ENCODE measurements around the gene RPE.
A peak's percentile ranks its signal among the peaks of the same experiment; 100 is the strongest.

Gene RPE

GRCh38 chr2:209988010-209988409 lies 14.4 kb upstream of the RPE start:
- H3K4me1 Mint-ChIP-seq = no peaks in the 10 kb centered on the region
- H3K4me3 Mint-ChIP-seq = no peak overlapping the region
- H3K27me3 Mint-ChIP-seq (ENCODE audit: low read depth) = no peaks in the 10 kb centered on the region
- no peak for TF ChIP-seq CTCF (IDR thresholded peaks at IDR 0.05; ENCODE audit: unreplicated experiment in 3 of 3)
- no peak overlapping the region for H3K27ac Mint-ChIP-seq
- no peaks in the 10 kb centered on the region for H3K9me3 Mint-ChIP-seq
- no peaks in the 10 kb centered on the region for H3K36me3 Mint-ChIP-seq (ENCODE audit: low read depth)

- no peaks in the 10 kb centered on the region for H3K9me3 Mint-ChIP-seq
- H3K27ac Mint-ChIP-seq = no peak overlapping the region
- no peaks in the 10 kb centered on the region for H3K4me1 Mint-ChIP-seq
- no peak overlapping the region for H3K4me3 Mint-ChIP-seq
- H3K27me3 Mint-ChIP-seq (ENCODE audit: low read depth) = peaks cover 3% of the 10 kb centered on the region
- TF ChIP-seq CTCF (IDR thresholded peaks at IDR 0.05; ENCODE audit: unreplicated experiment in 3 of 3) = no peak
- no peaks in the 10 kb centered on the region for H3K36me3 Mint-ChIP-seq (ENCODE audit: low read depth)
Observed at GRCh38 chr2:209990838-209991237, 11.6 kb upstream of the RPE start.

GRCh38 chr2:209993968-209994367 lies 8.5 kb upstream of the RPE start:
- TF ChIP-seq CTCF (IDR thresholded peaks at IDR 0.05; ENCODE audit: unreplicated experiment in 3 of 3) = no peak
- H3K27ac Mint-ChIP-seq = no peak overlapping the region
- H3K4me1 Mint-ChIP-seq = no peaks in the 10 kb centered on the region
- no peaks in the 10 kb centered on the region for H3K9me3 Mint-ChIP-seq
- H3K36me3 Mint-ChIP-seq (ENCODE audit: low read depth) = no peaks in the 10 kb centered on the region
- peaks cover 3% of the 10 kb centered on the region for H3K27me3 Mint-ChIP-seq (ENCODE audit: low read depth)
- H3K4me3 Mint-ChIP-seq = no peak overlapping the region

- Mint-ChIP-seq H3K27ac (no peak overlapping the region), H3K9me3 (no peaks in the 10 kb centered on the region), H3K4me1 (peaks cover 9% of the 10 kb centered on the region)
Observed at GRCh38 chr2:209998596-209998995, 3.8 kb upstream of the RPE start.

GRCh38 chr2:210000464-210001324 lies 1.7 kb upstream of the RPE start:
- Mint-ChIP-seq H3K27me3 (ENCODE audit: low read depth) (peaks cover 3% of the 10 kb centered on the region), H3K9me3 (no peaks in the 10 kb centered on the region), H3K4me1 (peaks cover 28% of the 10 kb centered on the region), H3K4me3 (peak overlapping the region; percentile 7 to 56 (median 36)), H3K36me3 (ENCODE audit: low read depth) (no peaks in the 10 kb centered on the region), H3K27ac (no peak overlapping the region)
- no peak for TF ChIP-seq CTCF (IDR thresholded peaks at IDR 0.05; ENCODE audit: unreplicated experiment in 3 of 3)

More at GRCh38 chr2:209998596-209998995, 3.8 kb upstream of the RPE start:
- Mint-ChIP-seq H3K27me3 (ENCODE audit: low read depth) (peaks cover 3% of the 10 kb centered on the region), H3K36me3 (ENCODE audit: low read depth) (no peaks in the 10 kb centered on the region), H3K4me3 (no peak overlapping the region)
- no peak for TF ChIP-seq CTCF (IDR thresholded peaks at IDR 0.05; ENCODE audit: unreplicated experiment in 3 of 3)

- no peak for TF ChIP-seq CTCF (IDR thresholded peaks at IDR 0.05; ENCODE audit: unreplicated experiment in 3 of 3)
- Mint-ChIP-seq H3K36me3 (ENCODE audit: low read depth) (peaks cover 11% of the 10 kb centered on the region), H3K4me3 (peak overlapping the region; percentile 85 to 92 (median 90)), H3K27me3 (ENCODE audit: low read depth) (peaks cover 3% of the 10 kb centered on the region), H3K27ac (peak overlapping the region in 2 of 3 experiments; percentile 72 to 93), H3K9me3 (no peaks in the 10 kb centered on the region), H3K4me1 (peaks cover 45% of the 10 kb centered on the region)
Observed at GRCh38 chr2:210003359-210003758, 921 bp downstream of the RPE start.

Data from nephron (organoid).